Cardiac fibroblast (primary cell): ENCODE measurements around the gene GEMIN4.

Experiments
- DNase-seq, 2 donors: peaks; one replicate each; pipeline versions ENCODE4 v3.0.0 to v3.0.0-alpha.2; 2010; ENCODE audit warnings: low read depth in 2 of 2
- H3K4me3 ChIP-seq, 2 donors: replicated peaks in 1 of 2; 1 replicate in 1 of 2; 2 replicates in 1 of 2; pipeline ENCODE4 v1.5.1; 2011; ENCODE audit warnings: low read depth in 2 of 2, low read length in 2 of 2, mild to moderate bottlenecking in 2 of 2, moderate library complexity in 1 of 2
- CTCF ChIP-seq: IDR thresholded peaks from one replicate; pipeline ENCODE4 v1.5.1; 2011; ENCODE audit warnings: low read depth, mild to moderate bottlenecking, low read length, inconsistent platforms

The GEMIN4 gene

GRCh38 chr17:746181-746580, 5.9 kb downstream of the GEMIN4 start:
- H3K4me3 ChIP-seq = no peak overlapping the region
- no peak for TF ChIP-seq CTCF
- DNase-seq = no peak

- no peak for TF ChIP-seq CTCF
- no peak overlapping the region for H3K4me3 ChIP-seq
- DNase-seq = no peak
These were observed 6.7 kb downstream of the GEMIN4 start for GRCh38 chr17:745406-745805.

- no peak for TF ChIP-seq CTCF
- no peak overlapping the region for H3K4me3 ChIP-seq
- no peak for DNase-seq
These were observed 7.1 kb downstream of the GEMIN4 start for GRCh38 chr17:744937-745336.

GRCh38 chr17:743139-743538, 8.9 kb downstream of the GEMIN4 start:
- H3K4me3 ChIP-seq = no peak overlapping the region
- no peak for TF ChIP-seq CTCF
- no peak for DNase-seq

GRCh38 chr17:742147-742793, 9.8 kb downstream of the GEMIN4 start:
- no peak overlapping the region for H3K4me3 ChIP-seq
- no peak for DNase-seq
- TF ChIP-seq CTCF = no peak

GRCh38 chr17:740240-741017, 11.6 kb downstream of the GEMIN4 start:
- H3K4me3 ChIP-seq = no peak overlapping the region
- TF ChIP-seq CTCF = no peak
- DNase-seq = no peak
